Femur (tissue), 1 donor: ENCODE data around the gene GLE1.
"Not testable (repeated sequence)": the region's sequence is repeated elsewhere in the genome, so short reads cannot be mapped to it uniquely, and the experiment has no call there.

Source experiments
- DNase-seq: peaks from one replicate; pipeline ENCODE4 v3.0.0-alpha.2; 2017

The GLE1 gene

GRCh38 chr9:128497824-128498610 lies 6.5 kb upstream of the GLE1 start:
- DNase-seq, result no peak

- DNase-seq, result no peak
These were observed 5.6 kb upstream of the GLE1 start for GRCh38 chr9:128498911-128499310.

- DNase-seq, result no peak
These were observed 4.6 kb upstream of the GLE1 start for GRCh38 chr9:128499920-128500319.

- DNase-seq, result not testable (repeated sequence)
These were observed 1.1 kb upstream of the GLE1 start for GRCh38 chr9:128503415-128503825.

GRCh38 chr9:128503870-128504269 lies 649 bp upstream of the GLE1 start:
- DNase-seq, result peak; percentile 58

DNA sequence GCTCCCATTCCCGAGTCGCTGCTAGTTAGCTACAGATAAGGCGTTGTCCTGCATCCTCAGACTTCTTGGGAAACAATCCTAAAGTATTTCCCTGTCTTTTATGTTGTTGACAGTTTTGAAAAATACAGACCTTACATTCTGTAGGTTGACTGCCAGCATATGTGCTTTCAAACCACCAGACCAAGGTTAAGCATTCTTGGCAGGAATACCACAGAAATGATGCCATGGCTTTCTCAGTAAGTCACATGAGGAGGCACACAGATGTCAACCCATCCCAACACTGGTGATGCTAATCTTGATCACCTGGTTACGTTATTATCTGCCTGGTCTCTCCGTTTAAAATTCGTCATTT lies 871 bp downstream of the GLE1 start:
- DNase-seq, result no peak

DNA sequence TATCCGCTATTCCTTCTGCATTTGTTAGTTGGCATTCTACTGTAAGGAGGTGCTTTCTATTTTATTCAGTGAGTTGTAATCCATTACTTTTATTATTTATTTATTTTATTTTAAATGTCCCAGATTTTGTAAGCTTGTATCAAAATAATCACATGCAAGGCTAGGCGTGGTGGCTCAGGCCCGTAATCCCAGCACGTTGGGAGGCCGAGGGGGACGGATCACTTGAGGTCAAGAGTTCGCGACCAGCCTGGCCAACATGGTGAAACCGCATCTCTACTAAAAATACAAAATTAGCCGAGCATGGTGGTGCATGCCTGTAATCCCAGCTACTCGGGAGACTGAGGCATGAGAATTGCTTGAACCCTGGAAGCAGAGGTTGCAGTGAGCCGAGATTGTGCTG lies 1.4 kb downstream of the GLE1 start:
- DNase-seq, result not testable (repeated sequence)

DNA sequence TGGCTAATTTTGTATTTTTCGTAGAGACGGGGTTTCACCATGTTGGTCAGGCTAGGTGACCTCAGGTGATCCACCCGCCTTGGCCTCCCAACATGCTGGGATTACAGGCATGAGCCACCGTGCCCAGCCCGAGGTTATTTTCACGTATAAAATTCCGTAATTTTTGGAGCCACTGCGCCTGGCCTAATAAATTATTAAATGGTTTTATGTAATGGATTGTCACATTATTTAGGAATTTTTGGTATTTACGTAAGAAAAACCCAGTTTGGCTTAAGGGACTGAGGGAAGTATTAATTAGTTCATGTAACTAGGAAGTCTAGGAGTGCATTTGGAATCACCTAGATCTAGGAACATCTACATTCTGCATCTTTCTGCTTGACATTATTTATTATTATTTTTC lies 8.3 kb downstream of the GLE1 start:
- DNase-seq, result no peak

- no peak for DNase-seq
These were observed 17.4 kb downstream of the GLE1 start for GRCh38 chr9:128521956-128522355.

DNA sequence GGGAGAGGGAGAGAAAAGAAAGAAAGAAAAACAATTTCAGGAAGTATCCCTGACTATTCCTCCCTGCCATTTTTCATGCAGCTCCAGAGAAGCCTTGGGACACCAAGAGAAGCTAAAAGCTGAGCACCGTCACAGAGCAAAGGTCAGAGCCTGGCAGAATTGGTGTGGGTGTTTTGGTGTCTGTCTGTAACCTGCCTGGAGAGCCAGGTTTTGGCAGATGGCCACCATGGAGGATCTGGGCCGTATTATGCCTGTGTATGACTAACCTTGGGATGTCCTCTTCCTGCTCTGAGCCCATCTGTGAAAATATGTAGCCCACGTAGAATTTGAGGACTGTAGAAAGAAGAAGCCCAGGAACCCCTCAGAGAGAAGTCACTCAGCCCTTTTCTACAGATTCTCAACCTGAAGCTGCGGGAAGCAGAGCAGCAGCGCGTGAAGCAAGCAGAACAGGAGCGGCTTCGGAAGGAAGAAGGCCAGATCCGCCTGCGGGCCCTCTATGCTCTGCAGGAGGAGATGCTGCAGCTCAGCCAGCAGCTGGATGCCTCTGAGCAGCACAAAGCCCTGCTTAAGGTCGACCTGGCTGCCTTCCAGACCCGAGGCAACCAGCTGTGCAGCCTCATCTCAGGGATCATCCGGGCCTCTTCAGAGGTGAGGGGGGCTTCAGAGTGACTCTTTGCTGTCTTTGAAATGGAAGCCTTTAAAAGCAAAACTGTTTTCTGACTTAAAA lies 18.8 kb downstream of the GLE1 start:
- peak; percentile 68 for DNase-seq

DNA sequence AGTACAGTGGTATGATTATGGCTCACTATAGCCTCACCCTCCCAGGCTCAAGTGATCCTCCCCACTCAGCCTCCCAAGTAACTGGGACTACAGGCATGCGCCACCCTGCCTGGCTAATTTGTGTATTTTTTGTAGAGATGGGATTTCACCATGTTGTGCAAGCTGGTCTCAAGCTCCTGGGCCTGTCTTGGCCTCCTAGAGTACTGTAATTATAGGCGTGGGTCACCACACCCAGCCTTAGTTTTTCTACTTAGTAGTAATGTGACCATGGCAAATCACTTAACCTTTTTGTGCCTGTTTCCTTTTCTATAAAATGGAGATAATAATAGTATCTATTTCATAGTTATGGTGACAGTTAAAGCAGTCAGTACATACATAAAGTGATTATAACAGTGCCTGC lies 22.2 kb downstream of the GLE1 start:
- DNase-seq, result no peak

- DNase-seq, result no peak
These were observed 24.1 kb downstream of the GLE1 start for GRCh38 chr9:128528445-128529160.

DNA sequence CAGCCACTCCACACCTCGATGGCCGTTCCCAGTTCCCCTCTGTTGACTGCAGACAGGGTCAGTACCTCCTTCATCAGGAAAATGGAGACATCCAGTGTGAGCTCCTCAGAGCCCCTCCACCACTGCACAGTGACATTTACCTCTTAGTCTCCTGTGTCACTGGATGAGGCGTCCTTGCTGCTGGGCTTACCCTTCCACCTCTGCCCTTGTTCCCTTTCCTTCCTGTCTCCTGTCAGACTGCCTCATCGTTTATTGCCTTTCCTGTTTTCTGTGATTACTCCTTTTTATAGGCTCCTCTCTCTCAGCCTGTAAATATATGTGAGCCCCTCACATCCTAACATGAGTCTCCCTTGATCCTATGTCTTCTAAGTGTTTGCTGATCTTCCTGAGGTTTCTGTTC lies 24.7 kb downstream of the GLE1 start:
- DNase-seq, result no peak

DNA sequence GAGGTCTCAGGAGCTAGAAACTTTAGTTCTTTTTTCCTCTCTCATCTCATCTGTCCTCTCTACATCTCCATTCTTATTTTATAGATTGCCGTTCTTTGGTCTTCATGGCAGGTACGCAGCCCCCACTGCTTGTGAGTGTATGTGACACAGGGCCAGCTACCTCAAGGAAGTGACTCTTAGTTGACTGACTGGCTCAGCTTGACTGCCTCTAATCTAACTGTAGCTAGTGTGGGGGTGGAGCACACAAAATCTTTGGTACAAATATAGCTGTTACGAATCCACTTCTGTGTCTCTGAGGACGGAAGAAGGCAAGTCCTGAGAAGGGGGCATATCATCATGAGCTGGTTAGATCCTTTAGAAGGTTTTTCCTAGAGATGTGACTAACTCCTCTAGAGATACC lies 28.1 kb downstream of the GLE1 start:
- DNase-seq, result no peak

DNA sequence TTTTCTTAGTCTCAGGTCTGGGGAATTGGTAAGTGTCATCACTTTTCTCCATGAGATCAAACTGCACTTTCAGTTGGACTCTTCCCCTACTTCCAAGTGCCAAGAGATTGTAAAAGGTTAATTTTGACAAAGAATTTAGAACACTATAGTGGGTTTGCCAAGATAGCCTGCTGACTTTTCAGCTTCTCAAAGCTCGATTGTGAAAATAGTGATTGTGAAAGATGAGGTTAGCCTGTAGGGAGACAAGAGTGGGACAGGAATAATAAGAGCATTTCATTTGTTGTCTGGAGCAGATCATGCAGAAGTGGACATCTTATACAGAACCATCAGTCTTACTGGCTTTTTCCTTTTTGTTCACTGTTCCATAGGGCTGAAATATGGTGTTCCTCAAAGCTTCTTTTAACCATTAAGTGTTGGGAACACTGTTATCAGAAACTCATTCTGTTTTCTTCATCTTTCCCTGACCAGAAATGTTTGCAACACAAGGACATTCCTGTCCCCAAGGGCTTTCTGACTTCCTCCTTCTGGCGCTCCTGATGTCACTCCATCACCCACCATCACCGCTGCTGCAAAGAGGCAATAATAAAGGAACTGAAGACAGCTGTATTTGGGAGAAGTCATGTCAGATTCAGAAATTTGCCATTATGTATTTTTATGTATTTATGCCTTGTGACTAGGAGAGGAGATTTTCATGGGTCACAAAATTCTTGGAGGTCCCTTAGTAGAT lies 36.3 kb downstream of the GLE1 start:
- DNase-seq, result no peak

GRCh38 chr9:128546504-128546903 lies 42.0 kb downstream of the GLE1 start:
- DNase-seq, result no peak

GRCh38 chr9:128548876-128549275 lies 44.4 kb downstream of the GLE1 start:
- DNase-seq, result no peak

- no peak for DNase-seq
These were observed 45.7 kb downstream of the GLE1 start for GRCh38 chr9:128550226-128550625.

DNA sequence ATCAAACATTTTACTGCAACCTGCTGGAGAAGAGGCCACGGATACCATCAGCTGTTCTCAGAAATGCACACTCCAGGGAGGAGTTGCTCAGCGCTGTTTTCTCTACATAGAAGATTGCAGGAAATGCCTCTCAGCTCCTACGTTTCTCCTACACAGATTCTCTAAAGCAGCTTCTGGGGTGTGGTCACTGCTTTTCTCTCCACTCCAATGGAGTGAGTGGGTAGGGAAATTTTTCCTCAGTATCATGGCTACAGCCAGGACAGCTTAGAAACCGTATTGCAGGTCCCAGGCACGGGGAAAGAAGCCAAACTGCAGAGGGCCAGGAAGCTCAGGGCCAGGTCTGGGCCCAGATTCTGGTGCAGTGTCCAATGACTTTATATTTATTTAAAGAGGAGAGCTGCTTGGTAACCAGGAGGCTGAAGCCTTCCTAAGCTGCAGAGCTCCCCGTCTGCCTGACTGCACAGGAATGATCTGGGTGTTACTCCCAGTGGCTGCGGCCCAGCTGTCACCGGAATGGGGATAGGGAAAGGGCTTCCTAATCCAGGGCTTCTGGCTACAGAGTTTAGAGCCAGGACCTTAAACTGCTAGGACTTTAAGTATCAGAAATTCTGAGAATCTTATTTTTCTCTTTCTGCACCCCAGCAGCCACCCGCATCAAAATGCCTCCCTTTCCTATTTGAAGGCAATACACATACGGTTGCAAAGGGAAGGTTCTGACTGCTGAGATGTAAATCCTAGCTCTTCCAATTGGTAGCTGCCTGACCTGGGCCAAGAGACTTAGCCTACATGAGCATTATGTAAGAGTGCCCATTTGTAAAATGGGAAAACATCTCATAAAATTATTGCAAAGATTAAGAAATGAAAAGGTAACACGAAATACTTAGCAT lies 46.5 kb downstream of the GLE1 start:
- DNase-seq, result peak; percentile 82

DNA sequence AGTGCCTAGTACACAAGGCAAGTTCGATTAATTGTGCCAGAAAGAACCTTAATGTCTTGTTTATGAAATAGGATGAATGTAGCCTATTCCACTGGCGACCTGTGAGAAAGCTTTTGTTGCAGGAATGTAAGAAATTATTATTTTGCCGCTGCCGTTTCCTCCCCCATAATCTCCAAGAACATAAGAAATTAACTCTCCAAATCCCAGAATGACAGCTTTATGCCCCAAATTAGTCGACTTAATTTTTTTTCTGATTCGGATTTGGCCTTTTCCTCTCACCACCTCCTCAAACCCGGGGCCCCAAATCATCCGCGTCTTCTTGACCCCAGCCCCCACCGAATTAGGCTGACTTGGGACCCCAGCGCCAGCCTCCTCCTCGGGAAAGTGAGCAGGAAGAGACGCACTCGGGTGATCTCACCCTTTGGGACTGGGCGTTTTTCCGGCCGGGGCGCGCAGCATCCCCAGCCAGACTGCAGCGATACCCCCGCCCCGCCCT lies 47.2 kb downstream of the GLE1 start:
- no peak for DNase-seq

GRCh38 chr9:128552153-128552743 lies 47.7 kb downstream of the GLE1 start, which contains the start of gene SPTAN1:
Gene SPTAN1 (plus strand): TSS chr9:128552587. CDS start chr9:128566741, 14,154 bp downstream.
- DNase-seq, result peak; percentile 93
